Measurements from ENCODE around the gene WDR36.

Gene WDR36

DNA sequence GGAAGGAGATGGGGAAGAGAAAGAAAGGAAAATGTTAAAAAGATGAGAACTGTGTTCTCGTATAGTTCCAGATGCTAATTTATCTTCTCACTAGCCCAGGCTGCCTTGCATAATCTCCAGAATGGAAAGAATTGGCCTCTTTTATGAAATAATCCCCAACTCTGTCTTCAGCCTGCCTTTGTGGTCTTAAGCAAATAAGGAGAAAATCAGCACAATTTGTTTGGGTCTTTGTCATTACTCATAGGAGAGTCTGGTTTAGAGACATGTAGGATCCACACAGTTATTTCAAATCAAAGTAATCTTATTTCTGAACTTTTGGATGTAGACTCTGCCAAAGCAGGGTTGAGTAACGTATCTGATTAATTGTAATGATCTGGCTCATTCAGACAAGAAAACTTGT lies 81.3 kb downstream of the WDR36 start:
- DNase-seq (ENCODE audit: low spot score): no peak
- TF ChIP-seq, protein P1, sequence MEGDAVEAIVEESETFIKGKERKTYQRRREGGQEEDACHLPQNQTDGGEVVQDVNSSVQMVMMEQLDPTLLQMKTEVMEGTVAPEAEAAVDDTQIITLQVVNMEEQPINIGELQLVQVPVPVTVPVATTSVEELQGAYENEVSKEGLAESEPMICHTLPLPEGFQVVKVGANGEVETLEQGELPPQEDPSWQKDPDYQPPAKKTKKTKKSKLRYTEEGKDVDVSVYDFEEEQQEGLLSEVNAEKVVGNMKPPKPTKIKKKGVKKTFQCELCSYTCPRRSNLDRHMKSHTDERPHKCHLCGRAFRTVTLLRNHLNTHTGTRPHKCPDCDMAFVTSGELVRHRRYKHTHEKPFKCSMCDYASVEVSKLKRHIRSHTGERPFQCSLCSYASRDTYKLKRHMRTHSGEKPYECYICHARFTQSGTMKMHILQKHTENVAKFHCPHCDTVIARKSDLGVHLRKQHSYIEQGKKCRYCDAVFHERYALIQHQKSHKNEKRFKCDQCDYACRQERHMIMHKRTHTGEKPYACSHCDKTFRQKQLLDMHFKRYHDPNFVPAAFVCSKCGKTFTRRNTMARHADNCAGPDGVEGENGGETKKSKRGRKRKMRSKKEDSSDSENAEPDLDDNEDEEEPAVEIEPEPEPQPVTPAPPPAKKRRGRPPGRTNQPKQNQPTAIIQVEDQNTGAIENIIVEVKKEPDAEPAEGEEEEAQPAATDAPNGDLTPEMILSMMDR (IDR thresholded peaks at IDR 0.05; ENCODE audit: borderline replicate concordance, control extremely low read depth, extremely low read depth, insufficient read depth, missing control alignments): no peak
- in situ Hi-C loops (cut with MboI; ENCODE audit: low sequenced_read_pairs, unreplicated experiment): loop anchor here (25.0 kb wide), 2 partner anchors 289 to 964 kb away; no protein-coding TSS in a partner anchor

Measured in GM13976 (cell line).